ENCODE measurements around the gene PVR.

DNA sequence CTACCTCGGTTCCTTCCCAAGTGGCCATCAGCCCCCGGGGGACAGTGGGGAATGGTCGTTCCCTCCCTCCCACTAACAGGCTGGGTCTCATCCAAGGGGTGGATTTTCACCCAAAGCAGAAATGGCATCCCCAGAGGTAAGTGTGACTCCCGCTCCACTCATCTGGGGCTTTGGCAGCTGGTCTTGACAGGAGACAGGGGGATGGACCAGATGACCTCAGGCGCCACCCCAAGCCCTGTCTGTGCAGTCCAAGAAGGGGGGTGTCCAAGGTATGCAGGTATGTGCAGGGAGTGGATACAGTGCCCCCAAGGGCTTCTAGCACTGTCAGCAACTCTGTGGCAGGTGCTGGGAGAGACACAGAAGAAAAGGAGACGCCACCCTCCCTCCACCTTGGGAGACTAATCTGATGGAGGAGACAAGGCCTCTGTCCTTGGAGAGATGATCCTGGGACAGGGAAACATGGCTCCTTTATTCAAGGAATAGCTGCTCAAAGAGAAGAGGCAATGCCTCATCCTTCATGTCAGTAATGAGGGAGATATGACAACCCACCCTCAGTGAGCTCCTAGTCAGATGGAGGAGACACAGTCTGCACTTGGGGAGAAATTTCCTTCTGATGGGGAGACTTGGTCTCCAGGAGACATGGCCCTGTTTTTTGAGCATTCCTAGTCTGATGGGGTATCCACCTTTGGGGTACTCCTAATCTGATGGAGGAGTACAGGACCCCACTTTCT, 63.0 kb downstream of the PVR start:
- TF ChIP-seq POLR2AphosphoS5 (IDR thresholded peaks at IDR 0.05), result no peak
- TF ChIP-seq, protein P1, sequence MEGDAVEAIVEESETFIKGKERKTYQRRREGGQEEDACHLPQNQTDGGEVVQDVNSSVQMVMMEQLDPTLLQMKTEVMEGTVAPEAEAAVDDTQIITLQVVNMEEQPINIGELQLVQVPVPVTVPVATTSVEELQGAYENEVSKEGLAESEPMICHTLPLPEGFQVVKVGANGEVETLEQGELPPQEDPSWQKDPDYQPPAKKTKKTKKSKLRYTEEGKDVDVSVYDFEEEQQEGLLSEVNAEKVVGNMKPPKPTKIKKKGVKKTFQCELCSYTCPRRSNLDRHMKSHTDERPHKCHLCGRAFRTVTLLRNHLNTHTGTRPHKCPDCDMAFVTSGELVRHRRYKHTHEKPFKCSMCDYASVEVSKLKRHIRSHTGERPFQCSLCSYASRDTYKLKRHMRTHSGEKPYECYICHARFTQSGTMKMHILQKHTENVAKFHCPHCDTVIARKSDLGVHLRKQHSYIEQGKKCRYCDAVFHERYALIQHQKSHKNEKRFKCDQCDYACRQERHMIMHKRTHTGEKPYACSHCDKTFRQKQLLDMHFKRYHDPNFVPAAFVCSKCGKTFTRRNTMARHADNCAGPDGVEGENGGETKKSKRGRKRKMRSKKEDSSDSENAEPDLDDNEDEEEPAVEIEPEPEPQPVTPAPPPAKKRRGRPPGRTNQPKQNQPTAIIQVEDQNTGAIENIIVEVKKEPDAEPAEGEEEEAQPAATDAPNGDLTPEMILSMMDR (IDR thresholded peaks at IDR 0.05), result no peak
- TF ChIP-seq POLR2A (IDR thresholded peaks at IDR 0.05), result no peak

Data from sigmoid colon (tissue), 4 donors.